H9 (cell line): ENCODE measurements around the gene PRKACB. TPM values are rescaled to one million over a fixed set of nuclear protein-coding genes. Genes with fewer than 3 reads are reported as not detected.

Experiments
- DNase-seq: peaks from one replicate; pipeline ENCODE4 v3.0.0-alpha.2; 2017
- H2AFZ ChIP-seq: one replicate; pipeline ENCODE4 v1.6.1; 2013; ENCODE audit warnings: mild to moderate bottlenecking, low read length, control low read depth, moderate library complexity
- H2AK5ac ChIP-seq: 2 replicates; pipeline ENCODE4 v1.6.1; 2013; ENCODE audit warnings: low read length, control low read depth, mixed read lengths; ENCODE audit not compliant: insufficient read length
- H2BK120ac ChIP-seq: one replicate; pipeline ENCODE4 v1.6.1; 2013; ENCODE audit warnings: low read depth, mild to moderate bottlenecking, low read length, control low read depth, inconsistent platforms; ENCODE audit not compliant: poor library complexity, severe bottlenecking
- H2BK12ac ChIP-seq: 2 replicates; pipeline ENCODE4 v1.6.1; 2013; ENCODE audit warnings: low read length, control low read depth, mixed read lengths, low read depth; ENCODE audit not compliant: insufficient read length
- H2BK15ac ChIP-seq: 2 replicates; pipeline ENCODE4 v1.6.1; 2013; ENCODE audit warnings: low read depth, low read length, control low read depth
- H2BK20ac ChIP-seq: one replicate; pipeline ENCODE4 v1.6.1; 2013; ENCODE audit warnings: low read depth, mild to moderate bottlenecking, low read length, control low read depth, inconsistent platforms; ENCODE audit not compliant: poor library complexity, severe bottlenecking
- H2BK5ac ChIP-seq: 2 replicates; pipeline ENCODE4 v1.6.1; 2013; ENCODE audit warnings: low read length, control low read depth, mixed read lengths; ENCODE audit not compliant: insufficient read length
- H3K14ac ChIP-seq: 2 replicates; pipeline ENCODE4 v1.6.1; 2013; ENCODE audit warnings: low read length, control low read depth; ENCODE audit not compliant: insufficient read depth
- H3K18ac ChIP-seq: 2 replicates; pipeline ENCODE4 v1.6.1; 2013; ENCODE audit warnings: low read depth, mild to moderate bottlenecking, mixed read lengths, low read length, control low read depth; ENCODE audit not compliant: insufficient read length
- H3K23ac ChIP-seq: 2 replicates; pipeline ENCODE4 v1.6.1; 2013; ENCODE audit warnings: low read length, control low read depth, mixed read lengths, low read depth; ENCODE audit not compliant: insufficient read length
- H3K23me2 ChIP-seq: 2 replicates; pipeline ENCODE4 v1.6.1; 2013; ENCODE audit warnings: low read depth, mild to moderate bottlenecking, mixed read lengths, low read length, control low read depth; ENCODE audit not compliant: insufficient read length, poor library complexity, severe bottlenecking
- H3K27ac ChIP-seq: 2 replicates; pipeline ENCODE4 v1.5.1; 2013; ENCODE audit warnings: low read length, control low read depth, mixed read lengths, low read depth; ENCODE audit not compliant: insufficient read length
- H3K27me3 ChIP-seq: 2 replicates; pipeline ENCODE4 v1.6.1; 2013; ENCODE audit warnings: low read length, control low read depth, inconsistent platforms; ENCODE audit not compliant: insufficient read depth
- H3K4ac ChIP-seq: 2 replicates; pipeline ENCODE4 v1.6.1; 2013; ENCODE audit warnings: low read depth, mild to moderate bottlenecking, control low read depth, inconsistent platforms, low read length, moderate library complexity
- H3K4me1 ChIP-seq: 2 replicates; pipeline ENCODE4 v1.6.1; 2013; ENCODE audit warnings: low read length, control low read depth, inconsistent platforms; ENCODE audit not compliant: insufficient read depth
- H3K4me2 ChIP-seq: 2 replicates; pipeline ENCODE4 v1.6.1; 2013; ENCODE audit warnings: low read length, control low read depth, mixed read lengths; ENCODE audit not compliant: insufficient read length, insufficient read depth
- H3K56ac ChIP-seq: 2 replicates; pipeline ENCODE4 v1.6.1; 2013; ENCODE audit warnings: low read depth, mild to moderate bottlenecking, mixed read lengths, low read length, control low read depth; ENCODE audit not compliant: insufficient read length
- H3K79me1 ChIP-seq: 2 replicates; pipeline ENCODE4 v1.6.1; 2013; ENCODE audit warnings: low read depth, mild to moderate bottlenecking, moderate library complexity, low read length, control low read depth, inconsistent platforms; ENCODE audit not compliant: insufficient read depth, poor library complexity, severe bottlenecking
- H3K79me2 ChIP-seq: 2 replicates; pipeline ENCODE4 v1.6.1; 2013; ENCODE audit warnings: low read length, control low read depth, inconsistent platforms; ENCODE audit not compliant: insufficient read depth
- H3K9ac ChIP-seq: 2 replicates; pipeline ENCODE4 v1.6.1; 2013; ENCODE audit warnings: low read length, control low read depth, mixed read lengths; ENCODE audit not compliant: insufficient read length; ENCODE audit errors: extremely low read depth
- H3K9me3 ChIP-seq: one replicate; pipeline ENCODE4 v1.6.1; 2013; ENCODE audit warnings: low read depth, low read length, inconsistent platforms; ENCODE audit not compliant: control insufficient read depth
- H3T11ph ChIP-seq: one replicate; pipeline ENCODE4 v1.6.1; 2013; ENCODE audit warnings: mild to moderate bottlenecking, low read length, control low read depth, inconsistent platforms
- H4K20me1 ChIP-seq: one replicate; pipeline ENCODE4 v1.6.1; 2013; ENCODE audit not compliant: control insufficient read depth, insufficient read length, insufficient read depth
- H4K5ac ChIP-seq: 2 replicates; pipeline ENCODE4 v1.6.1; 2013; ENCODE audit warnings: low read depth, mild to moderate bottlenecking, mixed read lengths, low read length, control low read depth; ENCODE audit not compliant: insufficient read length
- H4K8ac ChIP-seq: replicated peaks from 2 replicates; pipeline ENCODE4 v1.6.1; 2013; ENCODE audit warnings: low read length, control low read depth, mixed read lengths, low read depth; ENCODE audit not compliant: insufficient read length
- H4K91ac ChIP-seq: 2 replicates; pipeline ENCODE4 v1.6.1; 2013; ENCODE audit warnings: low read depth, mild to moderate bottlenecking, moderate library complexity, mixed read lengths, low read length, control low read depth; ENCODE audit not compliant: insufficient read length
- H3K27ac Mint-ChIP-seq, 3 experiments: 2 replicates in 2 of 3; 3 replicates in 1 of 3; pipeline ENCODE4 v1.8.0; 2020 to 2021; ENCODE audit warnings: mixed read lengths in 3 of 3, mild to moderate bottlenecking in 1 of 3, moderate library complexity in 1 of 3
- H3K27me3 Mint-ChIP-seq: 2 replicates; pipeline ENCODE4 v1.8.0; 2021; ENCODE audit warnings: low read depth, mild to moderate bottlenecking, moderate library complexity, mixed read lengths
- H3K36me3 Mint-ChIP-seq, 3 experiments: 2 replicates in 2 of 3; 3 replicates in 1 of 3; pipeline ENCODE4 v1.8.0; 2020 to 2021; ENCODE audit warnings: low read depth in 3 of 3, mixed read lengths in 3 of 3; ENCODE audit not compliant: insufficient read depth in 1 of 3
- H3K4me1 Mint-ChIP-seq, 2 experiments: 2 replicates each; pipeline ENCODE4 v1.8.0; 2020; ENCODE audit warnings: mixed read lengths in 2 of 2
- H3K4me3 Mint-ChIP-seq, 2 experiments: 2 replicates in 1 of 2; 3 replicates in 1 of 2; pipeline ENCODE4 v1.8.0; 2020 to 2021; ENCODE audit warnings: mild to moderate bottlenecking in 2 of 2, mixed read lengths in 2 of 2, moderate library complexity in 1 of 2
- H3K9me3 Mint-ChIP-seq, 2 experiments: 2 replicates in 1 of 2; 3 replicates in 1 of 2; pipeline ENCODE4 v1.8.0; 2020; ENCODE audit warnings: mild to moderate bottlenecking in 2 of 2, mixed read lengths in 2 of 2, moderate library complexity in 1 of 2
- CTCF ChIP-seq: fragments of 200-600 bp; sonication (generic); conservative IDR thresholded peaks from 3 replicates; pipeline ENCODE4 v1.8.0; 2021; ENCODE audit warnings: antibody characterized with exemption, mild to moderate bottlenecking
- total RNA-seq: library from RNA; stranded (reverse); gene quantifications from 2 replicates; pipeline ENCODE4 v1.2.1, GENCODE V29; 2021

The PRKACB gene
- total RNA-seq, 1 experiment from 2014 or later, result 20.7 TPM

GRCh38 chr1:84217239-84217638, 73.2 kb downstream of the PRKACB start:
- no peak overlapping the region for H3K14ac ChIP-seq
- no peak overlapping the region for H3K9ac ChIP-seq
- no peak overlapping the region for H3K4me2 ChIP-seq
- no peaks in the 10 kb centered on the region for H3K27me3 ChIP-seq
- H3K4me3 Mint-ChIP-seq, result no peak overlapping the region
- no peak overlapping the region for H2BK20ac ChIP-seq
- H2AFZ ChIP-seq, result no peak overlapping the region
- peaks cover 4 to 9% (median 5%) of the 10 kb centered on the region in 3 experiments; a peak in 5 of 7 replicates for H3K36me3 Mint-ChIP-seq
- H3K4ac ChIP-seq, result no peak overlapping the region
- H2BK5ac ChIP-seq, result no peak overlapping the region
- H4K5ac ChIP-seq, result no peak overlapping the region
- no peak overlapping the region for H3T11ph ChIP-seq
- H2AK5ac ChIP-seq, result no peak overlapping the region
- peaks cover 5 to 7% of the 10 kb centered on the region in 2 experiments; a peak in 3 of 5 replicates for H3K9me3 Mint-ChIP-seq
- no peak overlapping the region for H4K91ac ChIP-seq
- no peak overlapping the region for H2BK15ac ChIP-seq
- H3K18ac ChIP-seq, result no peak overlapping the region
- H3K79me1 ChIP-seq, result no peaks in the 10 kb centered on the region
- H2BK120ac ChIP-seq, result no peak overlapping the region
- H4K20me1 ChIP-seq, result no peaks in the 10 kb centered on the region
- H3K27ac Mint-ChIP-seq, result no peak overlapping the region
- H3K79me2 ChIP-seq, result no peaks in the 10 kb centered on the region
- H3K4me1 Mint-ChIP-seq, result no peaks in the 10 kb centered on the region
- no peak overlapping the region for H3K56ac ChIP-seq
- H4K8ac ChIP-seq, result no peak overlapping the region
- H3K9me3 ChIP-seq, result no peaks in the 10 kb centered on the region
- no peak overlapping the region for H3K23ac ChIP-seq
- no peak for TF ChIP-seq CTCF
- no peak overlapping the region for H2BK12ac ChIP-seq
- H3K4me1 ChIP-seq, result no peaks in the 10 kb centered on the region
- no peaks in the 10 kb centered on the region for H3K27me3 Mint-ChIP-seq
- H3K27ac ChIP-seq, result no peak overlapping the region
- DNase-seq, result no peak
- H3K23me2 ChIP-seq, result no peaks in the 10 kb centered on the region
